Activated naive CD4-positive, alpha-beta T cell treated with anti-CD3 and anti-CD28 coated beads, Interleukin-2, amount 50 U/mL, for 24 hours (primary cell): ENCODE data around the gene REEP5.
"Not testable (repeated sequence)": the region's sequence is repeated elsewhere in the genome, so short reads cannot be mapped to it uniquely, and the experiment has no call there.

Experiments
- H3K27ac Mint-ChIP-seq: one replicate; pipeline ENCODE4 v1.8.0; 2021; ENCODE audit warnings: mild to moderate bottlenecking, mixed read lengths
- H3K27me3 Mint-ChIP-seq: one replicate; pipeline ENCODE4 v1.8.0; 2021; ENCODE audit warnings: mixed read lengths
- H3K36me3 Mint-ChIP-seq: one replicate; pipeline ENCODE4 v1.8.0; 2021; ENCODE audit warnings: mixed read lengths
- H3K4me1 Mint-ChIP-seq: one replicate; pipeline ENCODE4 v1.8.0; 2021; ENCODE audit warnings: mixed read lengths
- H3K4me3 Mint-ChIP-seq: one replicate; pipeline ENCODE4 v1.8.0; 2021; ENCODE audit warnings: mild to moderate bottlenecking, mixed read lengths
- H3K9me3 Mint-ChIP-seq: one replicate; pipeline ENCODE4 v1.8.0; 2021; ENCODE audit warnings: mixed read lengths

The REEP5 gene

GRCh38 chr5:112918136-112918535 lies 3.9 kb downstream of the REEP5 start:
- Mint-ChIP-seq H3K36me3 (peaks cover 12% of the 10 kb centered on the region), H3K4me3 (peak overlapping the region; percentile 47), H3K9me3 (no peaks in the 10 kb centered on the region), H3K27me3 (no peaks in the 10 kb centered on the region), H3K27ac (no peak overlapping the region), H3K4me1 (peaks cover 80% of the 10 kb centered on the region)

GRCh38 chr5:112917453-112917995 lies 4.5 kb downstream of the REEP5 start:
- H3K36me3 Mint-ChIP-seq: peaks cover 15% of the 10 kb centered on the region
- H3K9me3 Mint-ChIP-seq: no peaks in the 10 kb centered on the region
- no peak overlapping the region for H3K4me3 Mint-ChIP-seq
- no peak overlapping the region for H3K27ac Mint-ChIP-seq
- peaks cover 80% of the 10 kb centered on the region for H3K4me1 Mint-ChIP-seq
- H3K27me3 Mint-ChIP-seq: no peaks in the 10 kb centered on the region

- peaks cover 84% of the 10 kb centered on the region for H3K4me1 Mint-ChIP-seq
- peaks cover 17% of the 10 kb centered on the region for H3K36me3 Mint-ChIP-seq
- H3K27me3 Mint-ChIP-seq: no peaks in the 10 kb centered on the region
- no peak overlapping the region for H3K27ac Mint-ChIP-seq
- no peaks in the 10 kb centered on the region for H3K9me3 Mint-ChIP-seq
- no peak overlapping the region for H3K4me3 Mint-ChIP-seq
These were observed 6.2 kb downstream of the REEP5 start for GRCh38 chr5:112915831-112916230.

- Mint-ChIP-seq H3K27me3 (no peaks in the 10 kb centered on the region), H3K36me3 (peaks cover 19% of the 10 kb centered on the region), H3K4me3 (no peak overlapping the region), H3K9me3 (no peaks in the 10 kb centered on the region), H3K27ac (no peak overlapping the region), H3K4me1 (peaks cover 73% of the 10 kb centered on the region)
These were observed 7.4 kb downstream of the REEP5 start for GRCh38 chr5:112914584-112914983.

- no peak overlapping the region for H3K27ac Mint-ChIP-seq
- H3K36me3 Mint-ChIP-seq: peaks cover 17% of the 10 kb centered on the region
- peaks cover 44% of the 10 kb centered on the region for H3K4me1 Mint-ChIP-seq
- H3K27me3 Mint-ChIP-seq: no peaks in the 10 kb centered on the region
- H3K4me3 Mint-ChIP-seq: no peak overlapping the region
- no peaks in the 10 kb centered on the region for H3K9me3 Mint-ChIP-seq
These were observed 11.5 kb downstream of the REEP5 start for GRCh38 chr5:112910529-112910928.

- H3K4me1 Mint-ChIP-seq: peaks cover 37% of the 10 kb centered on the region
- no peaks in the 10 kb centered on the region for H3K27me3 Mint-ChIP-seq
- H3K36me3 Mint-ChIP-seq: peaks cover 12% of the 10 kb centered on the region
- no peaks in the 10 kb centered on the region for H3K9me3 Mint-ChIP-seq
- H3K4me3 Mint-ChIP-seq: no peak overlapping the region
- H3K27ac Mint-ChIP-seq: no peak overlapping the region
These were observed 13.2 kb downstream of the REEP5 start for GRCh38 chr5:112908854-112909253.

GRCh38 chr5:112907166-112907631 lies 14.8 kb downstream of the REEP5 start:
- H3K27ac Mint-ChIP-seq: peak overlapping the region; percentile 71
- no peaks in the 10 kb centered on the region for H3K9me3 Mint-ChIP-seq
- peaks cover 34% of the 10 kb centered on the region for H3K4me1 Mint-ChIP-seq
- H3K36me3 Mint-ChIP-seq: peaks cover 9% of the 10 kb centered on the region
- no peaks in the 10 kb centered on the region for H3K27me3 Mint-ChIP-seq
- H3K4me3 Mint-ChIP-seq: no peak overlapping the region

- H3K4me3 Mint-ChIP-seq: no peak overlapping the region
- H3K27me3 Mint-ChIP-seq: no peaks in the 10 kb centered on the region
- no peaks in the 10 kb centered on the region for H3K9me3 Mint-ChIP-seq
- H3K36me3 Mint-ChIP-seq: peaks cover 9% of the 10 kb centered on the region
- no peak overlapping the region for H3K27ac Mint-ChIP-seq
- H3K4me1 Mint-ChIP-seq: peaks cover 29% of the 10 kb centered on the region
These were observed 15.4 kb downstream of the REEP5 start for GRCh38 chr5:112906637-112907036.

- H3K36me3 Mint-ChIP-seq, H3K9me3 Mint-ChIP-seq, H3K27ac Mint-ChIP-seq, H3K4me3 Mint-ChIP-seq, H3K27me3 Mint-ChIP-seq: not testable (repeated sequence)
- peaks cover 23% of the 10 kb centered on the region for H3K4me1 Mint-ChIP-seq
These were observed 17.0 kb downstream of the REEP5 start for GRCh38 chr5:112904996-112905395.

- peaks cover 8% of the 10 kb centered on the region for H3K36me3 Mint-ChIP-seq
- peaks cover 18% of the 10 kb centered on the region for H3K4me1 Mint-ChIP-seq
- no peak overlapping the region for H3K27ac Mint-ChIP-seq
- no peak overlapping the region for H3K4me3 Mint-ChIP-seq
- no peaks in the 10 kb centered on the region for H3K9me3 Mint-ChIP-seq
- no peaks in the 10 kb centered on the region for H3K27me3 Mint-ChIP-seq
These were observed 19.5 kb downstream of the REEP5 start for GRCh38 chr5:112902561-112902960.

GRCh38 chr5:112895682-112896081 lies 26.3 kb downstream of the REEP5 start:
- Mint-ChIP-seq H3K27me3 (no peaks in the 10 kb centered on the region), H3K27ac (no peak overlapping the region), H3K36me3 (peaks cover 11% of the 10 kb centered on the region), H3K4me1 (peaks cover 9% of the 10 kb centered on the region), H3K4me3 (no peak overlapping the region), H3K9me3 (no peaks in the 10 kb centered on the region)

GRCh38 chr5:112892776-112893175 lies 29.3 kb downstream of the REEP5 start:
- Mint-ChIP-seq H3K4me1 (peaks cover 21% of the 10 kb centered on the region), H3K36me3 (peaks cover 16% of the 10 kb centered on the region), H3K4me3 (no peak overlapping the region), H3K27ac (no peak overlapping the region), H3K9me3 (no peaks in the 10 kb centered on the region), H3K27me3 (no peaks in the 10 kb centered on the region)

- H3K9me3 Mint-ChIP-seq, H3K27ac Mint-ChIP-seq, H3K4me3 Mint-ChIP-seq, H3K27me3 Mint-ChIP-seq: not testable (repeated sequence)
- peaks cover 28% of the 10 kb centered on the region for H3K4me1 Mint-ChIP-seq
- H3K36me3 Mint-ChIP-seq: peaks cover 16% of the 10 kb centered on the region
These were observed 30.0 kb downstream of the REEP5 start for GRCh38 chr5:112892066-112892465.

GRCh38 chr5:112886975-112887374 lies 35.1 kb downstream of the REEP5 start:
- Mint-ChIP-seq H3K4me3 (no peak overlapping the region), H3K27ac (peak overlapping the region; percentile 63), H3K27me3 (no peaks in the 10 kb centered on the region)

GRCh38 chr5:112885001-112885400 lies 37.0 kb downstream of the REEP5 start:
- H3K4me3 Mint-ChIP-seq: no peak overlapping the region
- no peaks in the 10 kb centered on the region for H3K9me3 Mint-ChIP-seq
- no peak overlapping the region for H3K27ac Mint-ChIP-seq
- peaks cover 35% of the 10 kb centered on the region for H3K4me1 Mint-ChIP-seq
- peaks cover 12% of the 10 kb centered on the region for H3K36me3 Mint-ChIP-seq
- no peaks in the 10 kb centered on the region for H3K27me3 Mint-ChIP-seq

More at GRCh38 chr5:112886975-112887374, 35.1 kb downstream of the REEP5 start:
- H3K9me3 Mint-ChIP-seq: no peaks in the 10 kb centered on the region
- H3K36me3 Mint-ChIP-seq: peaks cover 15% of the 10 kb centered on the region
- H3K4me1 Mint-ChIP-seq: peaks cover 30% of the 10 kb centered on the region

- H3K9me3 Mint-ChIP-seq: no peaks in the 10 kb centered on the region
- peaks cover 11% of the 10 kb centered on the region for H3K36me3 Mint-ChIP-seq
- H3K4me1 Mint-ChIP-seq: peaks cover 40% of the 10 kb centered on the region
- H3K4me3 Mint-ChIP-seq: no peak overlapping the region
- no peaks in the 10 kb centered on the region for H3K27me3 Mint-ChIP-seq
- H3K27ac Mint-ChIP-seq: no peak overlapping the region
These were observed 38.8 kb downstream of the REEP5 start for GRCh38 chr5:112883192-112883591.
